HG02938 (cell line): ENCODE data around the gene GPRASP3.

Experiments
- ATAC-seq: cut with Tn5 transposase; IDR thresholded peaks from one replicate; pipeline ENCODE4 v1.9.1; 2021; ENCODE audit warnings: mild to moderate bottlenecking, moderate library complexity; ENCODE audit not compliant: unreplicated experiment

Gene GPRASP3

DNA sequence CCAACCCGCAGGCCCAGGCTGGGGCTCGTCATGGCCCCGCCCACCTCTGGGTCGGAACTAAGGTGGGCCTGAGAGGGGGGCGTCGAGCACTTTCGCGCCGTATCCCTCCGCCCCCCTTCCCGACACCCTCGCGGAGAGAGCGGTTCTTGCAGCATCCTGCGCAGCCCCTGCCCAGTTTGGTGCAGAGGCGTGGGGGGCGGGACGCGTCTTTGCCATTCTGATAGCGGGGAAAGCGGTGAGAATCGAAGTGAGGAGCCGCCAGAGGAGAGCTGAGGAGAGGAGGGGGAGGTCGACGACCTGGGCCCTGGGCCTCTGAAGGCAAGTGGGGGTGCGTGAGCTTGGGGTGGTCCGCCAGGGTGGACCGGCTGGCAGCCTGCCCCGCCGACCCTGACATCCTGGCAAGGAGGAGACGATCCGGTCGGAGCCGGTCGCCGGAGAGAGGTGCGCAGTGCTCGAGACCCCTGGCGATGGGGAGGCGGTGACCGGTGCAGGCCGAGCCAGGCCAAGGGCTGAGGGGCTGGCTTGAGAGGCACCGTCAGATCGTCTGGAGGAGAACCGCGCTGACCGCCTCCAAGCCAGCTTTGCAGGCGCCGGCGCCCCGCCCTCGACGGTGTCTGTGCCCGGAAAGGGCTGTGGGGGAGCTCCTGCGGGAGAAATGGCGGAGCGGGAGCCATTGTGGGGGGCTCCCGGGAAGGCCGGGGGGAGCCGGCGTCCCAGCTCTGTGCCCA is 25.5 kb downstream of the GPRASP3 start:
- ATAC-seq = no peak

DNA sequence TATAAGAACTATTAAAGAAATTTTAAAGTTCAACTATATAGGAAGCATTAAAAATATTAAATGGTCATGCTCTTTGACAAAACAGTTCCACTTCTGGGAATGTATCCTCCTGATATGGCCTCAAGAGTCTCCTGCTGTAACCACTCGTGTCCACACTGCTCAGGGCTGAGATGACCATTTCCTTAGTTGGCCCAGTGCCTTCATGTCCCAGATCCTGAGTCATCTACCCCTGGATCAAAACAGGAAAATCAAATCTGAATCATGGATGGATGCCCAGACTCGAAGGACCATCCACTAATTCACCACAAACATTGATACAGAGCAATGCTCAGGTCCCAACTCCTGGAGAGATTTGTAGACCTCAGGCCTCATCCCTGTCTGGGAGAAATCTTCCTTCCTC is 44.7 kb downstream of the GPRASP3 start:
- ATAC-seq = no peak

DNA sequence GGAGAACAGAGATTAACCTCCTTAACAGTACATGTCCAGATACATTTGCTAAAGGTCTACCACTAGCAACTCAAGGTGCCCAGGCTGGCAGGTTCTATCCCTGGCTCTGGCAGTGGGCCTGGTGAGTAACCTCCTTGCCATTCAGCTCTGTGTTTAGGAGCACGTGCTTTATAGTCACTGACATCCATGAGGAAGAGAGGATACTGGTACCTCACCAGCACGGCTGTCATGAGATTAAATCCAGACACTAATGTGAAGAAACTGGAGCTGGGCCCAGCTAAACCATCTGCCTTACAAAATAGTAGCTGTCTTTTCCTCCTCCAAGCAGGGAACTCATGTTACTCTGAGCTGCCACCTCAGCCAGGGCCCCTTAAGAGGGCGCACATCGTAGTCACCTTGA is 45.3 kb downstream of the GPRASP3 start:
- no peak for ATAC-seq

DNA sequence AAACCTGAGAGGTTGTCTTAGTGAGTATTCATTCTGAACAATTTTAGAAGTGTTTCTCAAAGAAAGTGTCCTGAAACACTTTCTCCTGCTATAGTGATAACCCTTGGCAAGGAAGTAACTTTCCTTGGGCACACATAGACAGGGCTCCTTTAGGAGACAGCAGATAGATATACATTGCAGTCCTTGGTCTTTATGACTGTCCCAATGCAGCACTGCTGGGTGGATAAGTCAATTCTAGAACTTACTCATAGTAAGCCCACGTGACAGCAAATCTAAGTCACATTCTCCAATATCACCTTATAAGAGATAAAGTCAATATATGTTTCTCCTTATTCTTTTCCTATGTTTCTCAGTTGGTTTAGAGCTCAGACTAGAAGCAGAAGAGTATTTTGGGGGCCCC is 46.7 kb downstream of the GPRASP3 start:
- no peak for ATAC-seq

DNA sequence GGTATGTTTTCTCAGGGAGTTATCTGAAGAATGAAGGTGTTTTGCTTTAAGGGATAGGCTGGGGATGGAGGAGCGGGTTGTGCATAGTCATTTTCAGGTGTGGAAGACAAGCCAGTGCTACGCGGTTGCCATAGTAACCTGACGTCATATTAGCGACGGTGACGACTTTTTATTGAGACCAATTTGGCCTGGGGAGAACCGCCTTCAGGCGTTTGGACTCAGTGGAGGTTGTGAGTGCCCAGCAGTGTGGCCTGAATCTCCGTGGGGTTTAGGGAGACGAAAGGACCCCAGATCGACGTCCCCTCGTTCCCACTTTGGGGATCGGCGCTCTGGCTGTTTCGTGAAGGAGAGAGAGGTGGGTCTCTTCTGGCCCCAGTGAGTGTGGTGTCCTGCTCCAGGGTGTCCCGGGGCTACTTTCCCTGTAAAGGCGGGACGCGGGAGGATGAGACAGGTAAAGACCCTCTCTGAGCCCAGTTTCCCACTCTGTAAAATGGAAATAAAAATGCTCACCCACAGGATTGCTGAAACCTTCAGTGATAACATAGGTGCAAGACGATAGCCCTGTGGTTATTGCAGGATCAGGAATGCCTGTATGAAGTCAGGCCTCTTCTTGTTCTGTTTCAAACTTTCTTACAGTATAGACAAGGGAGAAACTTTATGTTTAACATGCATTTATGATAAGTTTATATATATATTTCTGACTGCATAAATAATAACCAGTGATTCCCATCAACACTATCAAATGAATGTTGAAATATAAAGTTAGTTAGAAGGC is 48.6 kb downstream of the GPRASP3 start:
- peak; percentile 95 for ATAC-seq
